RWPE1 (cell line): ENCODE measurements around the gene ABHD17B.

Experiments used
- CTCF ChIA-PET: fragments of 350-600 bp; sonication (Branson Sonifier 250); formaldehyde crosslinking; extraction: SDS; loops from one replicate; lab custom pipeline; 2021; lab: Yijun Ruan, JAX
- POLR2A ChIA-PET: fragments of 400-600 bp; formaldehyde crosslinking; extraction: SDS; loops from one replicate; lab custom pipeline; 2020; ENCODE audit warnings: antibody characterized with exemption; ENCODE audit not compliant: low non-redundant PET; lab: Yijun Ruan, JAX
- DNase-seq: peaks from one replicate; pipeline ENCODE4 v3.0.0; 2012; ENCODE audit warnings: low spot score
- H3K27ac ChIP-seq: fragments of 450-650 bp; 2 replicates; pipeline ENCODE4 v1.5.1; 2017
- TF ChIP-seq, protein P1 (sequence below): fragments of 450-650 bp; conservative IDR thresholded peaks from 2 replicates; pipeline ENCODE4 v1.5.1; 2017; ENCODE audit warnings: low read depth, mild to moderate bottlenecking

ABHD17B gene

DNA sequence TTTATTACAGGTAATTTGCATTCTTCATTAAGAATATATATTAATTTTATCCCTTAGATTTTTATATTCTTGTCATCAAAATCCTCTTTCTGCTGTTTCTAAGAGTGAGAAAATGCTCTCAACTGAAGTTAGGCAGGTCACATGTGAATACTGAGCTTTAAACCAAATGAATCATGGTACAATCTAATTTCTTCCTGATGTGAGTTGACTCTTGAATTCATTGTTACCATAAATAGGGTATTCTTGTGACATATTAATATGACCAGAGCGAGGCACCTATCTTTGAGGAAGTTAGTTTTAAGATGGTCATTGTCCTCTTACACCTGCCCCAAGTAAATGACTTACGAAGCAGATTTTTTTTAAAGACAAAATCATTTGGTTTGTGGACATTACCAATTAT, 17.8 kb upstream of the ABHD17B start:
- ChIA-PET CTCF (no interaction called here), POLR2A (no interaction called here)
- no peak overlapping the region for H3K27ac ChIP-seq
- DNase-seq: no peak
- TF ChIP-seq, protein P1, sequence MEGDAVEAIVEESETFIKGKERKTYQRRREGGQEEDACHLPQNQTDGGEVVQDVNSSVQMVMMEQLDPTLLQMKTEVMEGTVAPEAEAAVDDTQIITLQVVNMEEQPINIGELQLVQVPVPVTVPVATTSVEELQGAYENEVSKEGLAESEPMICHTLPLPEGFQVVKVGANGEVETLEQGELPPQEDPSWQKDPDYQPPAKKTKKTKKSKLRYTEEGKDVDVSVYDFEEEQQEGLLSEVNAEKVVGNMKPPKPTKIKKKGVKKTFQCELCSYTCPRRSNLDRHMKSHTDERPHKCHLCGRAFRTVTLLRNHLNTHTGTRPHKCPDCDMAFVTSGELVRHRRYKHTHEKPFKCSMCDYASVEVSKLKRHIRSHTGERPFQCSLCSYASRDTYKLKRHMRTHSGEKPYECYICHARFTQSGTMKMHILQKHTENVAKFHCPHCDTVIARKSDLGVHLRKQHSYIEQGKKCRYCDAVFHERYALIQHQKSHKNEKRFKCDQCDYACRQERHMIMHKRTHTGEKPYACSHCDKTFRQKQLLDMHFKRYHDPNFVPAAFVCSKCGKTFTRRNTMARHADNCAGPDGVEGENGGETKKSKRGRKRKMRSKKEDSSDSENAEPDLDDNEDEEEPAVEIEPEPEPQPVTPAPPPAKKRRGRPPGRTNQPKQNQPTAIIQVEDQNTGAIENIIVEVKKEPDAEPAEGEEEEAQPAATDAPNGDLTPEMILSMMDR: no peak

DNA sequence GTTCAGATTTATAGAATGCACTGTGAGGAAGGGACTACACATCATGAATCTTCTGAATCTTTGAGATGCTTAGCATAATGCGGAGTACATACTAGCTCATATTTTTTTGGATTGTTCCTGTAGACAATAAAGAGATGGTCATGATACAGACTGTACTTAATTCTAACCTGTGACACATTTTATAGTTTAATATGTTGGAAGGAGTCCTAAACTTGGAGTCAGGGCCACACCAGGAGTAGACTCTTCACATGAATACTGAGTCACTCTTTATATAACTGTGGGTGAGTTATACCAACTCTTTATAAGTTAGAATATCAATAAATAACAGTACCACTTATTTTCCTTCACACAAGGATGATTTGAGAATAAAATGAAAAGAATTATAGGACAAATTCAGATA, 17.4 kb upstream of the ABHD17B start:
- DNase-seq: no peak

DNA sequence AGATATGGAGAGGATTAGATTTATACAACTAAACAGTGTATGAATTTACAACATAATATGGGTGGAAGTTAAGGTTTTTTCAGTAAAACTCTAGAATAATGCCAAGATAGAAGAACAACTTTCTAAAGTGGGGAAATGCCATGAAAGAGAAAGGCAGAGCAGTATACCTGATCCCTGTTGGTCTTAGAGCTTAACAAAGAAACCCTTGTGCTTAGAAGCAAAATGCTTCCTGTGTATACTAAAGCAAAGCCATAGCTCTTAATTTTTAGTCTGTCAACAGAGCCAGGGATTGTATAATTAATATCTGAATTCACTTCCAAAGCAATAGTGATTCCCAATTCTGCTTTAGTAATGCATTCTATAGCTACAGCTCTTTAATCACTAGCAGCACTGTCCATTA, 14.8 kb upstream of the ABHD17B start:
- TF ChIP-seq, protein P1: no peak
- POLR2A ChIA-PET: no interaction called here
- no peak for DNase-seq
- no peak overlapping the region for H3K27ac ChIP-seq
- CTCF ChIA-PET: interaction anchor here (0.6 kb wide), 1 partner anchor 267 kb away, joined by 3 read pairs; no protein-coding TSS in a partner anchor

More for the DNA sequence above, 17.4 kb upstream of the ABHD17B start:
- TF ChIP-seq, protein P1: no peak
- ChIA-PET CTCF (no interaction called here), POLR2A (no interaction called here)
- no peak overlapping the region for H3K27ac ChIP-seq

DNA sequence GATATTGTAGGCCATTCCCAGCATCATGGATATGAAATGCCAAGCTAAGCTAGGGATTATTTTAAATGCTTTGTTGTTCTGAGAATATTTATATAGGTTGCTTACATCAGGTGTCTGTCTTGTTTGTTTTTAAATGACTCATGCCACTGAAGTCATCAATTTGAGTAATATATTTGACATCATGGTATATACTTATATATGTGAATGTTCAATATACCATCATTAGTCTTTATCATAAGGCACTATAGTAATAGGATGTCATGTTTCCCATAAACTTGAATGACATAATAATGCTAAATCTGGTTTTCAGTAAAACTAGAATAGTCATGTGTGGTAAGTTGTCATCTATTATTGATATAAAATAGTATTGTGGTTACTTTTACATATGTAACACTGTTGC, 13.6 kb upstream of the ABHD17B start:
- TF ChIP-seq, protein P1: no peak
- ChIA-PET CTCF (interaction anchor here (0.7 kb wide), 2 partner anchors 10 to 664 kb away, joined by 5 read pairs; no protein-coding TSS in a partner anchor), POLR2A (no interaction called here)
- DNase-seq: no peak
- H3K27ac ChIP-seq: no peak overlapping the region

DNA sequence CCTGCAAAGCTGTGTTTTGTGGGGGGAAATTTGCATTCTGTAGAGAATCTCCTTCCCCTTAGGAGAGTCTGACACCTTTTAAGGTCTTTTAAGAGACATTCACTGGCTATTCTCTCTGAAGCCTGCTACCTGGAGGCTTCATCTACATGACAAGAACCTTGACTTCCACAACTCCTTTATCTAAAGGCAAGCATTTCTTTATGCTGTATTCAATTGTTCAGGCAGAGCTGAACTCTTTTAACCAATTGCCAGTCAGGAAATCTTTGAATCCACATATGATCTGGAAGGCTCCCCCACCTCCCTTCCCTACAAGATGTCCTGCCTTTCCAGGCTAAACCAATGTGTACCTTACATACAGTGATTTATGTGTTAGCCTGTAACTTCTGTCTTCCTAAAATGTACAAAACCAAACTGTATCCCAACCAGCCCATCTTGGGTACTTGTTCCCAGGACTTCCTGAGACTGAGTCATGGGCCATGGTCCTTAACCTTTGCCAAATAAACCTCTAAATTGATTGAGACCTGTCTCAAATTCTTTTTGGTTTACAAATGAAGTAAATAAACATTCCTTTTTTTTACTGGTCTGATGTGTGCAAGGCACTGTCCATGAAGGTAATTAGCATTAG, 10.3 kb upstream of the ABHD17B start:
- H3K27ac ChIP-seq: no peak overlapping the region
- no peak for DNase-seq
- ChIA-PET CTCF (interaction anchor here (0.6 kb wide), 1 partner anchor 1101 kb away, joined by 3 read pairs; no protein-coding TSS in a partner anchor), POLR2A (no interaction called here)
- TF ChIP-seq, protein P1: no peak

DNA sequence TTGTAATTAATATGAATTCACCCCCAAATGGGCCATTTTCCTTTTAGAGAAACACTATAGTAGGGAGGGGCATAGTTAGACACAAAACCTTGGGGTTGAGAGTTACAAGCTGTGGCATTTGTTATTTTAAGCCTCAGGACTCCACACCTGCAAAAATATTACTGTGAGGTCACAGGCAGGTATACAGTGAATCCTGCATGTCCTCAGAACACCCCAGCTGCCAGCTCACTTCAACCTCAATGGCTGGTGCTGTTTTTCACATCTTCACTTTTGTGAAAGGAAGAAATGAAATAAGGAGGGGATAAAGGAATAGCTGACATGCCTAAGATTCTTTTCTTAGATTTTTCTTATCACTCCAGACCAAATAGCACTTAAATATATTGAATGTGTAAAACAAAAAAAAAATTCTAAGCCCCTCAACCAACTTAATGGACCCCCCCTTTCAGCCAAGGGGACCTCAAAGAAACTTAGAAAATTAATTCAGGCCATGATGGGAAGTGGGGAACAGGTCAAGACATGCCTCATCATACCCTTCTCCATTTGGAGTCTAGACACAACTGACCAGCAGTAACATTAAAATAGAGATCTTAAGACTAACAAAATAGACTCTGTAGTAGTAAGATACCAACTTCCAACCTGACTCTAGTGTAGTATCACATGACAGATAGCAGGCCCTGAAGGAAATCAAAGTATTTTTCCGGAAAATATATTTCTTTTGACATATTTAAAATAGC, 9.6 kb upstream of the ABHD17B start:
- POLR2A ChIA-PET: no interaction called here
- no peak for DNase-seq

More for the DNA sequence above, 9.6 kb upstream of the ABHD17B start:
- TF ChIP-seq, protein P1: no peak
- no peak overlapping the region for H3K27ac ChIP-seq
- CTCF ChIA-PET: interaction anchor here (0.6 kb wide), 1 partner anchor 1102 kb away, joined by 3 read pairs; no protein-coding TSS in a partner anchor
